Mucosa of stomach (tissue), 1 donor: ENCODE results near the gene OSBPL10.
"Not testable (repeated sequence)": the region's sequence is repeated elsewhere in the genome, so short reads cannot be mapped to it uniquely, and the experiment has no call there.

ENCODE experiments used
- H3K27me3 ChIP-seq: one replicate; pipeline ENCODE4 v1.7.0; 2013; ENCODE audit warnings: mild to moderate bottlenecking, low read length; ENCODE audit not compliant: control insufficient read depth, insufficient read depth
- H3K36me3 ChIP-seq: one replicate; pipeline ENCODE4 v1.7.0; 2013; ENCODE audit warnings: low read length; ENCODE audit not compliant: control insufficient read depth, insufficient read depth
- H3K4me1 ChIP-seq: one replicate; pipeline ENCODE4 v1.7.0; 2013; ENCODE audit warnings: mild to moderate bottlenecking, low read length; ENCODE audit not compliant: control insufficient read depth, insufficient read depth
- H3K4me3 ChIP-seq: one replicate; pipeline ENCODE4 v1.7.0; 2013; ENCODE audit warnings: low read length
- H3K9ac ChIP-seq: one replicate; pipeline ENCODE4 v1.7.0; 2013; ENCODE audit warnings: mild to moderate bottlenecking, low read length, moderate library complexity
- H3K9me3 ChIP-seq: one replicate; pipeline ENCODE4 v1.7.0; 2013; ENCODE audit warnings: mild to moderate bottlenecking, low read length, moderate library complexity; ENCODE audit not compliant: control insufficient read depth
- donor health status: Pancreatic carcinoma.

OSBPL10 gene

DNA sequence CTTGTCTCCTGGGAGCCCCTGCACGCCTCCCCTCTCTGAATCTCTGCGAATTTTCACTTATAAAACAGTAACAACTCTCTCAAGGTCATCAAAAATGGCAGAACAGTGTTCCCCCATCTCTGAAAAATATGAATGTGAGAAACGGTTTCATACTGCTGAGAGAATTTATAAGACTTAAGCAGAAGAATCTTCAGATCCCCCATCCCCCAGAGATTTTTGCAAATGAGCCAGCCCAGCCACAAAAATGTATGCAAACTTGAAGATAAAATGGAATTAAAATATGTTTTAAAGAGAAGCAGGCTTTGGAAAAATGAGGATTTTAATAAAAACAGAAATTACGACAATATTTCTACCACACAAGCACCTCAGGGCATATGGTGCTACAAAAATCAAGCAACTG is 275.3 kb downstream of the OSBPL10 start:
- Histone ChIP-seq H3K4me1 (peaks cover 19% of the 10 kb centered on the region), H3K4me3 (no peak overlapping the region), H3K36me3 (no peaks in the 10 kb centered on the region), H3K9me3 (no peaks in the 10 kb centered on the region), H3K27me3 (no peaks in the 10 kb centered on the region), H3K9ac (no peak overlapping the region)

DNA sequence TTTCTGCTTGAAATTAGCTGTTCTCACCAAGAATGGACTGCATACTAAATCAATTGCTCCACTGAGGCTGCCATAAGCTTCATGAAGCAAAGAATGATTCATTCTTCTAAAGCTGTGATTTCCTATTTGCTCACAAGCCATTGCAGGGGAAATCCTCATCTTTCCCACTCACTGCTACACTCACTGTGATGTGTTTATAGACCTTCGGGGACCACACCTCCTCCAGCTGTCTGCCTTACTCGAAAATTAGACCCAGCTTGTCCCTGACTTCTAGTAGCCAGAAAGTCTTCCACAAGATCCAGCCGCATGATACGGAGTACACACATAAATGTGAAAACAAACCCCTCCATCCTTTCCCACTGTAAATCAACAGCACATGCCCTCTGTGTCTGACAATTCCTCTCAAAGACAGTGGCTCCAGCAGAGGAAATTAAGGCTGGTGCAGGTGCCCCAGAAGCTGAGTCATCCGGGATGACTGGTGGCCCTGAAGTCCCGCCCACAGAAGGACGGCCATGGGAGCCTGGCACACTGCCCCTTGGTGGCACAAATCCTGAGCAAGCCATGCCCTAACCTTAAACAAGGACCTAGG is 276.4 kb downstream of the OSBPL10 start:
- no peaks in the 10 kb centered on the region for H3K27me3 ChIP-seq

DNA sequence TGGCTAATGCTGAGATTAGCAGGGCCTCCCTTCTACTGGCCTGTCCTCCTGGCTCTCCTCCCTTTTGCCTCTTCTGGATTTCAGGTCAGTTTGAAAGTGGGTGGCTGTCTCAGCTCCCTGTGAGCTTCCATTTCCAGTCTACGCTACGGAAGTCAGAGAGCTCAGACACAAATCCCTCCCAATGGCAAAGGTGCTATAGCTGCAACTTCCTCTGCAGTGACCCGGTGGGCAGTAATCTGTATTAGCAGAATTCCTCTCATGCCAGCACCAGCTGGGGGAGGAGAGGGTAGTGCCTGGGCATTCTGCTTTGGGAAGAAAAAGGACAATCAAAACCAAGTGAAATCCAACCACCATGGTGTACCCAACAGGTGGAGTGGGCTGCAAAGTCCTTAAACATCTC is 276.9 kb downstream of the OSBPL10 start:
- peaks cover 19% of the 10 kb centered on the region for H3K4me1 ChIP-seq
- H3K4me3 ChIP-seq, result no peak overlapping the region
- H3K36me3 ChIP-seq, result no peaks in the 10 kb centered on the region
- H3K9me3 ChIP-seq, result no peaks in the 10 kb centered on the region
- H3K27me3 ChIP-seq, result no peaks in the 10 kb centered on the region
- H3K9ac ChIP-seq, result no peak overlapping the region

More for the DNA sequence above, 276.4 kb downstream of the OSBPL10 start:
- peaks cover 19% of the 10 kb centered on the region for H3K4me1 ChIP-seq
- no peak overlapping the region for H3K9ac ChIP-seq
- no peaks in the 10 kb centered on the region for H3K9me3 ChIP-seq
- no peak overlapping the region for H3K4me3 ChIP-seq
- no peaks in the 10 kb centered on the region for H3K36me3 ChIP-seq

DNA sequence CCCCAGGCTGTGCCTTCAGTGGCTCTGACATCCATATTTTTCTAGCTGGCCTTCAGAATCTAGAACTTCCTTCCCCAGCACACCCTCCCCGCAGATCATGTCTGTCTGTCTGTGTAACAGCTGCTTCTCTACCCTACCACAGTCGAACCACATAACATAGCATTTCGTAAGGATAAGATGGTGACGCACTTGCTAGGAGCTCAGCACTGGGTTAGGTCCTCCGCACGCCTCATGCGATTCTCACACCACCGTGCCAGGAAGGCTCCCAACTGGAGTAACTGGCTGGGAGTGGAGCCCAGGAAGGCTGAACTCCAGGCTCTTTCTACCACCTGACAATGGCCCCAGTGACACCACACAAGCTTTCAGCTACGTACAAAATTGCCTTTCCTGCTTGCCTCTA is 279.8 kb downstream of the OSBPL10 start:
- Histone ChIP-seq H3K27me3 (no peaks in the 10 kb centered on the region), H3K4me1 (peaks cover 19% of the 10 kb centered on the region), H3K4me3 (no peak overlapping the region), H3K9ac (no peak overlapping the region), H3K36me3 (no peaks in the 10 kb centered on the region), H3K9me3 (no peaks in the 10 kb centered on the region)

DNA sequence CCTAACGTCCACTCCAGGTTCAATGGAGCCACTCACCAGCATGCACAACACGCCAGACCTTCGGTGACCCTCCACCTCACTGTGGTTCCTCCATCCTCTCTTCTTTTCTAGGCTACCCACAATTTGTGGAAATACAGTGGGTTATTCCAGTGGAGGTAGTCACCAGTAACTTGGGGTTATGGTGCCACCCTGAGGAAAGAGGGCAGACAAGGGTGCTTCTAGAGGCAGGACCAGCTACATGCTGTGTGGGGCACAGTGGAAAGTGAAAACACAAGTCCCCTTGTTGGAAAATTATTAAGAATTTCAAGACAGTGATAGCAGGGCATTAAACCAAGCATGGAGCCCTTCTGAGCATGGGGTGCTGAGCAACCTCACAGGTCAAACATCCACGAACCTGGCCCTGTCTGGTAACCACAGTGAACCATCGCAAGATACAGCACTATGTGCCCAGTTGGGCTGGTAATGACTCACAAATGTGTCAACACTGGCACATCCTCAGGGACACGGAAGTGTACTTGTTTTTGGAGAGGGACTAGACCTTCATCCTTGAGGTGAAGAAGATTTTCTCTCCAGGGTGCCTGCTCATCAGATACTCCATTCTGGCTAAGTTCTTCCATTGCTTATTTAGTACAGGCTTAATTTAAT is 281.6 kb downstream of the OSBPL10 start:
- Histone ChIP-seq H3K9me3 (no peaks in the 10 kb centered on the region), H3K4me1 (peaks cover 8% of the 10 kb centered on the region)

DNA sequence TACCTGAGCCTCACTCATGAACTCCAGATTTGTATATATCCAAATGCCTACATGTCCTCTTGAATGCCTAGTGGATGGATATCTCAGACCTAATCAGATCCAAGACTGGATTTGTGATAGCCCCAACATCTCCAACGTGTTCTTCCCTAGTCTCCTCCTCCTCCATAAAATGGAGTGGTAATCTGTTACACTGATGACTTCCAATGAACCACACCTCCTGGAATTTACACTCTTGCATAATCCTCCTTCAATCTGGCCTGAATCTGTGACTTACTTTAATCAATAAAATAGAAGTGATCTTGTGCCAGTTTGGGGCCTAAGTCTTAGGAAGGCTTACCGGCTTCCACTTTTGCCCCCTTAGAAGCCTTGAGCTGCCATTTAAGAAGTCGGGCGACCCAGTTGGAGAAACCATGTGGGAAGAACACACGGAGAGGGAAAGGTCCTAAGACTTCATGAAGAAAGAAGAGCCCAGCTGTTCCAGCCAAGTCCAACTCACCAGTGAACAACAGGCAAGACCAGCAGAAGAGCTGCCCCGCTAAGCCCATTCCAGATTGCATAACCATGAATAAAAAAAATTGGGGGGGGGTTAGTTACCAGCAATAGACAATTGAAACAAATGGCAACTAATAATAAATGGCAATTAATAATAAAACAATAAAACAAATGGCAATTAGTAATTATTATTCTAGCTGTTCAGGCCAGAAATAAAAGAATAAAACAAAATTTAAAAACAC is 284.1 kb downstream of the OSBPL10 start:
- H3K9me3 ChIP-seq, result no peaks in the 10 kb centered on the region
- no peak overlapping the region for H3K9ac ChIP-seq
- H3K27me3 ChIP-seq, result no peaks in the 10 kb centered on the region
- H3K36me3 ChIP-seq, result no peaks in the 10 kb centered on the region
- H3K4me1 ChIP-seq, result no peaks in the 10 kb centered on the region
- no peak overlapping the region for H3K4me3 ChIP-seq

More for the DNA sequence above, 281.6 kb downstream of the OSBPL10 start:
- no peak overlapping the region for H3K9ac ChIP-seq
- no peaks in the 10 kb centered on the region for H3K27me3 ChIP-seq
- H3K4me3 ChIP-seq, result no peak overlapping the region
- H3K36me3 ChIP-seq, result no peaks in the 10 kb centered on the region

DNA sequence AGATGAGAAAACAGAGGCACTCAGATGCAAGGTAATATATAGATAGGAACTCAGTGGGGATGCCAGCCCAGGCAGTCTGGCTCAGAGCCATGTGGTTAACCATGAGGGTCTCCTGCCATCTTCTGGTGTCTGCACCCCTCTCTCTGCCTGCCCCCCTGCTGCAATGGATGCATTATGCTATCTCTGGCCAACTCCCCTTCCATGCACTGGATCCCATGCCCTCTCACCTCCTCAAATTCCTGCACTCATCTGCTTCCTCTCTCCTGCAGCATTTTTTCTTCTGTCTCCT is 285.1 kb downstream of the OSBPL10 start:
- Histone ChIP-seq H3K4me3 (no peak overlapping the region), H3K9me3 (no peaks in the 10 kb centered on the region), H3K36me3 (no peaks in the 10 kb centered on the region), H3K9ac (no peak overlapping the region), H3K27me3 (no peaks in the 10 kb centered on the region), H3K4me1 (no peaks in the 10 kb centered on the region)

DNA sequence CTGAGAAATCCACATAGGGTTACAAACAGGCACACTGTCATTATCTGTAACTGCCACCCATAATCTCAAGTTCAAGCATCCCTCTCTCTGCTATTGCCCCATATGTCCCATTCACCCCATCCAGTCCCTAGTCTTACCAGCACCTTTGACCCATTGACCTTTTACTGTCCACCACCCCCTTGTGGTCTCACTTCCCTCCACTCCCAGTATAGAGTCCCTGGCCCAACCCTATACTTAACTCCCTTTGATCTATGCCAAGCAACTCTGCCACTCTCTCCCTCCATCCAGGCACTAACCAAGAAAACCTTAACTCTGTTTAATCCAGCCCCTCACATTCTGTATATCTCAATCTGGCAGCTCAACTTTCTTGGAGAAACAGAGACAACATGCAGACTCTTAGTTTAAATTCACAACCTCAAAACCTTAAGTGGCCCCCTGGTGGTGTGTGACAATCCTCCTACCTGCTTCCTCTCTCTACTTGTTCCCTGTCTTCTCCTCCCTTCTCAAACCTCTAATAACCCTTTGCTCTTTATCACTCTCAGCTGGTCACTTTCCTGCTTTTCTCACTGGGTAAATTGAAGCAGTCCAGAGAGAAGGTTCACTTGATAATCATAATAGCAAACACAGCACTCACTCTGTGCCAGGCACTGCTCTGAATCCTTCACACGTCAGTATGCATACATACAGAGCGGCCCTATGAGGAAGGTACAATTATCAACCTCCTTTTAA is 285.6 kb downstream of the OSBPL10 start:
- no peaks in the 10 kb centered on the region for H3K4me1 ChIP-seq
- no peaks in the 10 kb centered on the region for H3K36me3 ChIP-seq
- no peak overlapping the region for H3K4me3 ChIP-seq
- H3K9me3 ChIP-seq, result no peaks in the 10 kb centered on the region
- no peaks in the 10 kb centered on the region for H3K27me3 ChIP-seq
- no peak overlapping the region for H3K9ac ChIP-seq

DNA sequence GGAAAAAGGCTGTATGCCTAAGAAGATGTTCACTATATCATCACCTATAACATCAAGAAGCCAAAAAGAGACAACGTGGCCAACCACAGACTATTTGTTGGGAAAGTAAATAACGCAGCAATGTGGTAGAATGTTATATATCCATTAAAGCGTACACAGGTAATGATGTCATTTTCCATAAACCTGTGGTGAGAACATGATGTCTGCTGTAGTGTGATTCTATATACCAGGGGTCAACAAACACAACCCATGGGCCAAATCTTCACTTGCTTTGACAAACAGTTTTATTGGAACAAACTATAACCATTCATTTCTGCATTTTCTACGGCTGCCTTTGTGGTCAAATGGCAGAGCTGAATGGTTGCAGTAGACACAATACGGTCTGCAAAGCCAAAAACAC is 287.7 kb downstream of the OSBPL10 start:
- Histone ChIP-seq H3K4me1 (no peaks in the 10 kb centered on the region), H3K9ac (no peak overlapping the region), H3K27me3 (no peaks in the 10 kb centered on the region), H3K9me3 (no peaks in the 10 kb centered on the region), H3K36me3 (no peaks in the 10 kb centered on the region), H3K4me3 (no peak overlapping the region)

DNA sequence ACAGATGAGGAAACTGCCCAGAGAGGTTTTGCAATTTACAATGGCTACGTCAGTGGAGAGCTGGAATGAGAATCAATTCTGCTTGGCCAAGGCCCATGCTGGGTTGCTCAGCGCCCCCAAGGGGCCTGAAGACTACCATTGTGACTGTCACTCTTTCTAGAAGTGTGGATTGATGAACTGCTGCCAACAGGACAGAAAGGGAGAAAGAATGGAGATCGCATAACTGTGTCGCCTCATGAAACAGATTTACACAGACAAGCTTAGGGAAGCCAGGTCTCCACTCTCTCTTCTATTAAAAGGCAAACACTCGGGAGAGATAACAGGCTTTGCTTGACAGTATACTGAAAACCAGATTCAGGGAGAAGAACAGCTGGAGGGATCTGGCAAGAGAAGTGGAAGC is 288.3 kb downstream of the OSBPL10 start:
- Histone ChIP-seq H3K36me3 (no peaks in the 10 kb centered on the region), H3K9me3 (no peaks in the 10 kb centered on the region), H3K27me3 (no peaks in the 10 kb centered on the region), H3K4me3 (no peak overlapping the region), H3K9ac (no peak overlapping the region), H3K4me1 (no peaks in the 10 kb centered on the region)

DNA sequence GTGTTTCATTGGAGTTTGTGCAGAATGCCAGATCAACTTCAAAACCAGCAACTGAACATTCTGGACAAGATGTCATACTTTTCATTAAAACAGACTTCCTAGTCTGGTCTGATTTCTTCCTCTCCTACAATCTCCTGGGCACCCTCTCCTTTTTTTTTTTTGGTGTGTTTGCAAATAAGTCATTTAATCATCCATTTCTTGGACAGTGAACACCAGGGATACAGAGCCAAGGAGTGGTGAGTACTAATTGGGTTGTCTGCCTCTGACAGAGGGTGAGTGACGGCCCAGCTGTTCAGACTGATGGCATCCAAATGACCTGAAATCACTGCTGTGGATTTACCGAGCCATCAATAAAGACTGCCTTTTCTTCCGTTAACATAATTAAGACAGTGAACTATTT is 290.3 kb downstream of the OSBPL10 start:
- no peak overlapping the region for H3K9ac ChIP-seq
- H3K27me3 ChIP-seq, result no peaks in the 10 kb centered on the region

DNA sequence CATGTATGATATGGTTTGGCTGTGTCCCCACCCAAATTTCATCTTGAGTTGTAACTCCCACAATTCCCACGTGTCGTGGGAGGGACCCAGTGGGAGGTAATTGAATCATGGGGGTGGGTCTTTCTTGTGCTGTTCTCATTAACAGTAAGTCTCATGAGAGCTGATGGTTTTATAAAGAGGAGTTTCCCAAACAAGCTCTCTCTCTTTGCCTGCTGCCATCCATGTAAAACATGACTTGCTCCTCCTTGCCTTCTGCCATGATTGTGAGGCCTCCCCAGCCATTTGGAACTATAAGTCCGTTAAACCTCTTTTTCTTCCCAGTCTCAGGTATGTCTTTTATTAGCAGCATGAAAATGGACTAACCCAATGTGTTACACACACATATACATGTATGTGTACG is 291.5 kb downstream of the OSBPL10 start:
- H3K4me1 ChIP-seq, H3K4me3 ChIP-seq, H3K9ac ChIP-seq, H3K27me3 ChIP-seq, H3K36me3 ChIP-seq, H3K9me3 ChIP-seq: not testable (repeated sequence)

More for the DNA sequence above, 290.3 kb downstream of the OSBPL10 start:
- no peak overlapping the region for H3K4me3 ChIP-seq
- no peaks in the 10 kb centered on the region for H3K9me3 ChIP-seq
- no peaks in the 10 kb centered on the region for H3K36me3 ChIP-seq
- no peaks in the 10 kb centered on the region for H3K4me1 ChIP-seq
